Measurements from ENCODE around the gene CARD19.
A peak's percentile ranks its signal among the peaks of the same experiment; 100 is the strongest.

CARD19 gene

DNA sequence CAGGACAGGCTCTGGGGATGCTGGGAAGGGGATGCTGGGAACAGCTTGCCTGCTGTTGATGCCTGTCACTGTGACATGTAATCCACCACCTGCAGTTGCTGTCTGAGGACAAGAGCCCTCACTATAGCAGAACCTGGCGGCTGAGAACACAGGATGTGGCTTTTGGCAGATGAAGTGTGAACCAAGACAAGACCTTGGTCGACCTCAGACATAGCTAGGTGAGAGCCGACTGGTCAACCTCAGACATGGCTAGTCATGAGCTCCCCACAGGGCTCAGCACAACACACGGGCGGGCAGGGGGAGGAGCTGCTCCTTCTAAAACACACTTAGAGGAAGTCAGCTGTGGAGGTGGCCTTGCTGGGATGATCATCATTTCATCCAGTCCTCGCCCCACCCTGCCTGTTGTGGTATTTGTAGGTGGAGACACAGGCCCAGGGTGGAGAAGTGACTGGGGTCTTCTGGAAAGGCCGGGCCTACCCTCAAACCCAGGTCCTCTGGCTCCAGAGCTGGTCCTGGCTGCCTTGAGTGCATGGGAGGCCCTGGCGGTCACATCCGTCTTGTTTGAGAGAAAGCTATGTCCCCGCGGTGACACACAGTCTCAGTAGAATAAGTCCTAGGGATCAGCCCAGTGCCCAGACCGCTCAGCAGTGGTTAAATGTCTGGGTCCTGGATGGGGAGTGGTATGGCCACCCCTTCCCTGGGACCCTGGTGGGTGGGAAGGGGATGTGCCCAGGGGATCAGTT lies 31.5 kb upstream of the CARD19 start:
- DNase-seq = peak; percentile 81 to 91

DNA sequence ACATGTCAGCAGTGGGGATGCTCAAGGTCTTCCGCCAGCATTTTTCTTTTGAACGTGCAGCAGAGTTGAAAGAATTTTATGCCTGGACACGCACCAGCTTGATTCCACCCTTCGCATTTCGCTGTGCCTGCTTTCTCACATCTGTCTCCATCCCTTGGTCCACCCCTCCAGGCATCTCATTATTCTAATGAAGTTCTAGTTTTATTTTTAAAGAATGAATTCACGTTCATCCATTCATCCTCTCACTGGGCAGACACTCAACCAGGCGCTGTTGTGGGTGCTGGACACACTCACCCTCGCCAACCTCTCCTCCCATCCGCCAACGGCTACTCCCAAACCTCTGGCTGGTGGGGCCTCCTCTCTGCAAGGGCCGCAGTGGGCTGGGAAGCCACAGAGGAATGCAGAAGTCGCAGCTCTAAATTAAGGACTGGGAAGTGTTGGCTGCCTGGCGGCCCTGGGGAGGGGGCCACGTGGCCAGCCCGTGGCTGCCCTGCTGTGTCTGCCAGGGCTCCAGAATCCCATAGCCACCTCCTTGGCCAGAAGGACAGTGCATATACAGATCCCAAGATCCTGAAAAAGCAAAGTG lies 30.8 kb upstream of the CARD19 start:
- peak; percentile 29 to 76 for DNase-seq

DNA sequence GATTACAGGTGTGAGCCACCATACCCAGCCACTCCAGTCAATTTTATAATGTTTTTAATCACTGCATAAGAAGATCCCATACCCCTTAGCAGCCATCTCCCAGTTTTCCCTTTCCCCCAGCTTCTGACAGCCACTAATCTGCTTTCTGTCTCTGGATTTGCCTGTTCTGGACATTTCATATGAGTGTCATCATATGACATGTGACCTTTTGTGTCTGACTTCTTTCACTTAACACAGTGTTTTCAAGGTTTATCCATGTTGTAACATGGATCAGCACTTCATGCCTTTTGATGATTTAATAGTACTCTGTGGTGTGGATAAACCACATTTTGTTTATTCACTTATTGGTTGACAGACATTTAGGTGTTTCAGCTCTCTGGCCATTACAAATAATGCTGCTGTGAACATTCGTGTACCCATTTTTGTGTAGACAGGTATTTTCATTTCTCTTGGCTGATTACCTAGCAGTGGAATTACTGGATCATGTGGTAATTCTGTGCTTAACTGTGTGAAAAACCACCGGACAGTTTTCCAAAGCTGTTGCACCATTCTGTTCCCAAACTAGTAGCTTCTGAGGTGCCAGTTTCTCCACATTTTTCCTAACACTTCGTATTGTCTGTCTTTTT lies 28.9 kb upstream of the CARD19 start:
- DNase-seq = peak; percentile 39 to 50

DNA sequence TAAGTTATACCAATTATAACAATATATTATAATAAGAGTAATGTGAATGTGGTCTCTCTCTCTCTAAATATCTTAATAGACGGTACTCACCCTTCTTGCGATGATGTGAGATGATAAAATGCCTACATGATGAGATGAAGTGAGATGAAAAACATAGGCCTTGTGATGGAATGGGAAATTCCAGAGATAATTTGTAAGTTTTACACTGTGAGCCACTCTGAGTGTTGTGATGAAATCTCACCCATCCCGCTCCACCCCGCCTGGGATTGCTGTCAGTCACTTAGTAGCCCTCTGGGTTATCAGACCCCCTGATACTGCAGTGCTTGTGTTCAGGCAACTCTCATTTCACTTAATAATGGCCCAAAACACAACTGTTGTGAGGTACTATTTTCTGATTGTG lies 27.1 kb upstream of the CARD19 start:
- DNase-seq = no peak

DNA sequence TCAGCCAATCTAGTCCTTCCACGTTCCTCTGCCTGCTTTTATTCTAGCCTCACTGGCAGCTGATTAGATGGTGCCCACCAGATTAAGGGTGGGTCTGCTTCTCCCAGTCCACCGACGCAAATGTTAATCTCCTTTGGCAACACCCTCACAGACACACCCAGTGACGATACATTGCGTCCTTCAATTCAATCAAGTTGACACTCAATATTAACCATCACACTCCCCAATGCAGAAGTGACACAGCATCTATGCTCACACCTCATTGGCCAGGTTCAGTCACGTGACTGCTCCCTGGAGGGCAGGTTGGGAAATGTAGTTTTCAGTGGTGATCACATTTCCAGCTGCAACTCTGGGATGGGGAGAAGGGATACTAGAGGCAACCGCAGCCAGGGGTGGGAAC lies 24.6 kb upstream of the CARD19 start:
- DNase-seq = no peak

DNA sequence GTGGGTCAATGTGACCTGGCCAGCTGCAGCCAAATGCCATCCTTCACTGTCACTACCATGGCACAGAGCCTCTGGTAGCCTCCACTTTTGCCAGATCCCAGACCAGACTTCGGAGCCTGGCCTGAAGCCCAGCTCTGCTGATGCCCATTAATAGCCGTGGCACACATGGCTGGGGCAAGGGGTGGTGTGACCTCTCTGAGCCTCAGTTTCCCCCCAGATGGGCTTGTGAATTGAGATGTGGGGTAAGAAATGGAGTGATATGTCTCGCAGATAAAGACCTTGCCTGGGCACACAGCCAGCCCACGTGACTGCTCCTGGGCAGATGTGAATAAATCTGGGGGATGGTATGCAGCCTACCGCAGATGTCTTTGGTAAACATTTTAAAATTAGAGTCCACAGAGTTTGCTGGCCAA lies 23.6 kb upstream of the CARD19 start:
- no peak for DNase-seq

DNA sequence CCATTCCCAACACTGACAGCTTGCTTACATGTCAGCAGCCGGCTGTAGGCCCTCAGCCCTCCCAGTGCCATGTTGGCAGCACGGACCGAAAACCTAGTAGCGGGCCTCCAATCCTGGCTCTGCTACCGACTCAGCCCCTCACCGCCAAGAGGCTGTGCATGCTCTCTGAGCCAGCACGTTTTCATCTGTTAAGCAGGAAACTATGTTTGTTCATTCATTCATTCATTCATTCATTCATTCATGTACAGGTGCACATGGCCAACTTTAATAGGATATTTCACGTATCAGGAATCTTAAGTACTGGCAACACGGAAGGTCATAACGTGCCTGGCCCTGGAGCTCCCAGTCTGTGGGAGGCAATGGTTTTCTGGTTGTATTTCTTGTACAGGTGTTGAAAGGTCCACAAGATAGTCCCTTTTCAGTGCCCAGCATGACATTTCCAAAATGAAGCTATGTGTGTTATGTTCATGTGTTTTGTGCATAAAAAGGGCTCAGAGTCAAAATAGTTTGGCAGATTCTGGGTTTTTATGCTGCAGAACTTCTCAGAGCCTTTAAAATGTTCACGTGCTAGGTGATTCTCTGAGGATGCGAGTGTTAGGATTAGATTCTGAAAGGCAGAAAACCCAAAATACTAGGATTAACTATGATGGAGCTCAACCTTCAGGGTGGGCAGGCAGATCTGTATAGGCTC lies 19.8 kb upstream of the CARD19 start:
- no peak for DNase-seq

DNA sequence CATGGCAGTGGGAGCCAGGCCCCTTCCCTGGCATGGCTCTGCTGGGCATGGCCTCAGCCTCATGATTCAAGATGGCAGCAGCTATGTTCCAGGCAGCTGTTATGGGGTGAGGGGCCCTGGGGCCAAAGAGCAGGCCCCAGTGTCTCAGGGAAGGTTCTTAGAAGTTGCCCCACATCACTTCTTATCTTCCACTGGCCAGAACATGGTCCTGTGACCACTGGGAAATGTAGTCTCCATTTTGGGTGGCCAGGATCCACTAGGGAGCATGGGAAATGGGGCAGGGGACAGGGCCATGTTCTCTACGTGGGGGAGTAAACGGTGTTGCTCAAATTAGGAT lies 19.3 kb upstream of the CARD19 start:
- DNase-seq = no peak

DNA sequence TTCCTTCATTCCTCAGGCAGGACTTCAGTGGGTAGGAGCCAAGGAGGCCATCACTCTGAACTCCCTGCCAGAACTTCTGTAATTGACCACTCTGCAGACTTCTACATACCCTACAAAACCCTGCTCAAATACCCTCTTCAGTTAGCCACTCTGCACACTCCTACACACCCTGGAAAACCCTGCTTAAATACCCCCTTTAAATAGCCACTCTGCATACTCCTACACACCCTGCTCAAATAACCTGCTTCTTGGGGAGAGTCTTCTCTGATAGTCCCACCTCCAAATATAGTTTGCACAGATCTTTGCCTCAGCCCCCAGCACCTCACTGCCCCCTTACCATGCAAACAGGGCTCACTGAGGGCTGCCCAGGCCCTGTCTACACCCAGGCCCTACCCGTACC lies 18.6 kb upstream of the CARD19 start:
- DNase-seq = no peak

DNA sequence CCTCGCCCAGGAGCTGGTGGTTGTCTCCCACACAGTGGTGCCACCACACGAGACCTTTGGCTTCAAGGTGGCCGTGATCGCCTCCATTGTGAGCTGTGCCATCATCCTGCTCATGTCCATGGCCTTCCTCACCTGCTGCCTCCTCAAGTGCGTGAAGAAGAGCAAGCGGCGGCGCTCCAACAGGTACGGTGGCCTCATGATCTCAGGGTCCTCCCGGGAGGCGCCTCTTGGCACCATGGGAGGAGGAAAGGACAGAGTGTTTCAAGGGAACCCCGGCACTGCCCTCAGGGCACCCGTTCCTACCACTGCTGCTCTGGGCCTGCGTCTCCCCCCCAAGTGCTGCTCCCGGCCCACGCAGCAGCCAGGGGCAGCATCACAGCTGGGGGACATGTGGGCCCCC lies 18.2 kb upstream of the CARD19 start:
- DNase-seq = no peak

DNA sequence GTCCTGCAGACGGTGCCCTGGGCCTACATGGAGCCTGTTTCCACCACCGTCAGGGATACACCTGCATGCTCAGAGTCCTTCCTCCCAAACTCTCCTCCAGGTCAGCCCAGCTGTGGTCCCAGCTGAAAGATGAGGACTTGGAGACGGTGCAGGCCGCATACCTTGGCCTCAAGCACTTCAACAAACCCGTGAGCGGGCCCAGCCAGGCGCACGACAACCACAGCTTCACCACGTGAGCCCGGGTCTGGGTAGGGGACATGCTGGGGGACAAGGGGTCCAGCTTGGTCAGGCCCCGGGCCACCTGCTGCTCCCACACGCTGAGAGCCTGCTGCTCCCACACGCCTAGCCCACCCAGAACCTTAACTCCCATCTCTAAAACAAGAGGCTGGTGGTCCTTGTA lies 16.6 kb upstream of the CARD19 start:
- DNase-seq = no peak

DNA sequence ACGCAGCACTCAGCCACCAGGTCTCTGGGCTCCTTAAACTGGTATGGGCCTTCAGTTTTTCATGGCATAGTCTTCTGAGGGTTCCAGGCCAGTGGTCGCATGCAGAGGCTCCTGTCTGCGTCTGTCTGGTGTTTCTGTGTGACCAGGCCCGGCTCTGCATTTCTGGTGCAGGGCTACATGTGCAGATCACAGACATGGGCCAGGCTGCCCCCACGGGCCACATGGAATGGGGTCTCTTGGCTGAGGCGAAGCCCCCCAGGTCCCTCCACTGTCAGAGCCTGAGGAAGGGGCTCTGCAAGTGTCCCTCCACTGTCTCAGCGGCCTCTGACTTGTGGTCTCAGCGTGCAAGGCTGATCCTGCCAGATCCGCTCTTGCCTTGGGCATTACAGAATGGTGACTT lies 15.6 kb upstream of the CARD19 start:
- no peak for DNase-seq

DNA sequence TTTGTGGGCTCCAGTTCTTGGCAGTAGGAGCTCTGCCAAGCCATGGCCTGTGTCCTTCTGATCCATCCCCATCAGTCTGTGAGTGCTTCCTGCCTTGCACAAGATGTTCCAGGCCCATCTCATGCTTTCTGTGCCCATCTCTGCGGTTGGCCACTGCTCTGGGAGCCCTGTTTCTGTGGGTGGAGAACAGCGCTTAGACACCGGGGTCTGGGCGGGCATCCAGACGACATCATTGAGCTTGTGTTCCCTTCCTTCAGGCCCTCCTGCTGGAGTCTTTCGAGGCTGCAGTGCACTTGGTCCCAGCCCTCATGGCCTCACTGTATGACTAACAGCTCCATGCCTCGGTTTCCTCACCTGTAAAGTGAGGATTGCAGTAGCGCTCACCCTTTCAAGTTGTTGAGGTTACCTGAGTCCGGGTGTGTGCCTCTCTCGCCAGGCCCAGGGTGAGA lies 14.9 kb upstream of the CARD19 start:
- DNase-seq = peak in 1 of 2 donors; percentile 32

DNA sequence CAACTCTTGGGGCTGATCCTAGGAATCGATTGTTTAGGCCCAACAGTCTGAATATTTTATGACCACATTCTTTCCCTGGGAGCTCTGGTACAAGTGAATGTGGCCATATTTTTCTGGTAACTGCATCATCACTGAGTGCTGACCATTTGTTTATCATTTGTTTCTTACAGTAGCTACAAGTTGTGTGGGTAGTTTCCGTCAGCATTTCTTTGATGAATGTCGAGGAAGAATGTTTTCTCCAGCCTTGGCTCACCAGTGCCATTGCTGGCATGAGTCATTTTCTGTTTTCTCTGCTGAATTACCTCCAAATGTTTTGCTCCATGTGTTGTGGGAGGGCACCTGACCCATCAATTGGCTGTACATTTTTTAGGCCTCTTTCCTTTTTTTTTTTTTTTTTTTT lies 14.1 kb upstream of the CARD19 start:
- peak; percentile 25 to 59 for DNase-seq

DNA sequence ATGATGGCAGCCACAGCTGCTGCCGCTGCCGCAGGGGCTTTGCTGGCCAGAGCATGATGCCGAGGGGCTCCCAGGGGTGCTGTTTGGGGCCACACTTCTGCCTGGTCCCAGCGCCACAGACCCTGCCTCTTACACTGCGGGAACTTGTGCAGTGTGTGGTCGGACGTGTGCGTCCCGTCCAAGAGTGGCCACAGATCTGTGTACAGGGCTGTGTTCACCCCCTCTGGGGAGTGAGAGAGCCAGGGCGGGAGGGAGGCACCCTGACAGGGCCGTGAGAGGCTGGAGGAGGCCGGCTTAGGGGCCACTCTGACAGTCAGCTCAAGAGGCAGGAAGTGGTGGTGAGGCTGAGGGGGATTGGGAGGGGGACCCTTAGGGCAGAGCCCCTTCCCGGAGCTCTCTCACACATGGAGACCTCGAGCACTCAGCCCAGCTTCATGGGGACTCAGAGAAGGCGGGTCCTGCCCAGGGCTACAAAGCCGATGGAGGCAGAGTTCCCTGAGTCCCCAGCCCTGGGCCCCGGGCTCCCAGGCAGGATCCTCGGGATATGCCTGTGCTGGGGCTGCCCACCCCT lies 13.1 kb upstream of the CARD19 start:
- no peak for DNase-seq

DNA sequence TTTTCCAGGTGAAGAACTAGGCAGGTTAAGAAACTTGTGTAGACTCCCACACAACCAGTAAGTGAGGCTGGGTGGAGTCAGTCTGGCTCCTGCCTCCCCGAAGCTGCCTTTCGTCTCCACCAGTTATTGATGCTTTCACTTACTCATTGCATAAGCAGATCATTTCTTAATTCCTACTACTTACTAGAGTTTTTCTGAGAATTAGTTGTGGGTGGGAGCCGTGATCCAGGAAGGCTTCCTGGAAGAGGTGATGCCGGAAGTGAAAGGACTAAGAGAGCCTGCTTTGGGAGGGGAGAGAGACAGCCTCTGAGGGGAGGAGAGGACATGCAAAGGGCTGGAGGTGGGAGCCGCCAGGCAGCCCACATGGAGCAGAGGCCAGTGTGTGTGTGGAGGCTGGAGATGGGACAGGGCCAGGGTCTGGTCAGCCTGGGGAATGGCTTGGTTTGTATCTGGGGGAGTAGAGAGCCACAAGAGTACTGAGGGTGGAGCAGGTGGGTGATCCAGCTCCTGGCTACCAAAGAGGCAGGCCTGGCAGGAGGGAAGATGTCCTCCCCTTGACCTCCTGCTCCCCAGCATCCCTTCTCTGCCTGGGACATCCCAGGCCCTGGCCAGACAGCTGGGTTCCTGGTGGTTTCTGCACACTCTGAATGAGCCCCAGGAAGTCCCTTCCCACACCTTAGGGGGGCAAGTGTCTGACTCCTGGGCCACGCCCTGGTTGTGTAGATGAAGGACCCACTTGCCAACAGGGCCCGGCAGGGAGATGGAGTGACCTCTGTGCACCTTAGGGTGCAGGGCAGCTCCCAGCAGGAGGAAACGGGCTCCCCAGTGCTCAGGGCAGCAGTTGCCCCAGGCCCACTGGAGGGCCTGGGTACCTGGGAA lies 12.2 kb upstream of the CARD19 start:
- peak; percentile 58 to 91 for DNase-seq

DNA sequence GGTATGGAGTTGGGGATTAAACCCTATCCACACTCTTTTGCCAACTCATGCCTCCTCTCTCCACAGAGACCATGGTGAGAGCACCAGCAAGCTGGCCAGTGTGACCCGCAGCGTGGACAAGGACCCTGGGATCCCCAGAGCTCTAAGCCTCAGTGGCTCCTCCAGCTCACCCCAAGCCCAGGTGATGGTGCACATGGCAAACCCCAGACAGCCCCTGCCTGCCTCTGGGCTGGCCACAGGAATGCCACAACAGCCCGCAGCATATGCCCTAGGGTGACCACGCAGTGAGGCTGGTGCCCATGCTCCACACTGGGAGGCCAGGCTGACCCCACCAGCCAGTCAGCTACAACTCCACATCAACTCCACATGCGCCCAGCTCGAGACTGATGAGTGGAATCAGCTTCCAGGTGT lies 11.5 kb upstream of the CARD19 start:
- no peak for DNase-seq

DNA sequence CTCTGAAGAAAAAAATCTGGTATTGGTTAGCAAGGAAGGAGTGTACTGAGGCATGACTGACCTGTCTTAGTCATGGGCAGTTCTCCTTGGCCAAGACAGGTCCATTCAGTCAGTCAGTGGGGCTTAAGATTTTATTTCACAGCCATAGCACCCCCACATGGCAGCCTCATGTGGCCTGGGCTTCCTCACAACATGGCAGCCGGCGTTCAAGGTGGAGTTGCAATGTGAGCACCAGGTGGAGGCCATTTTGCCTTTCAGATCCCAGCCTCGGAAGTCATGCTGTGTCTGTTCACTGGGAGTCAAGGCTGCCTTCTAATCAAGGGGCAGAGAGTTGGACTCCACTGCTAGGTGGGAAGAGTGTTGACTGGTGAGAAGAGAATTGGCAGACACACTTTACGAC lies 10.3 kb upstream of the CARD19 start:
- DNase-seq = no peak

DNA sequence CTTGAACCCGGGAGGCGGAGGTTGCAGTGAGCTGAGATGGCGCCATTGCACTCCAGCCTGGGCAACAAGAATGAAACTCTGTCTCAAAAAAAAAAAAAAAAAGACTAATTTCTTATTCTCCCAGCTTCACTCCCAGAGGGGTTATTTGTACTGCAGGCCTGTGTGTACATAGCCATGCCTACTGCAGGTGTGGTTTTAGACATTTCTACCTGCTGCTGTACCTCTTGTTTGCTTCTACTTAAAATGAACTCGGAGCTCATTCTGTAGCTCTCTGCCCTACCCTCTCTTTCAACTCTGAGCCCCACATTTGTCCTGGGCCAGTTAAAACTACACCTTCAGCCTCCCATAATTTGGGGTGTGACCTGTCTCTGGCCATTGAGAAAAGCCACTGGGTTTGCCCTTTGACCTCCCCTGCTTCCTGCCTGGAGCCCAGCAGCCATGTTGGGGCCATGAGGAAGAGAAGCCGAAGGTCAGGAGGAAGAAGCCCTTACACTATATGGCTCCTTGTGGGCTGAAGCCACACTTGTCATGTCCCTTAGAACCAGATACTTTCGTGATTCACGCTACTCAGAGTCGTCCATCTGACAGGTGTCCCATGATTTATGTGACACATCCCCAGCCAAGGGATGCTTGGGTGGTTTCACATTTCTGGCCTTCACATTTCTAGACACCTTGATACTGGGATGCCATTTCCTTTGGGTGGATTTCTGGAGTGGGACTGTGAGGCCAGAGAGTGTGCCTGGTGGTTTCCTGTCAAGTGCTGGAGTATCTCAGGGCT lies 9.4 kb upstream of the CARD19 start:
- DNase-seq = no peak

DNA sequence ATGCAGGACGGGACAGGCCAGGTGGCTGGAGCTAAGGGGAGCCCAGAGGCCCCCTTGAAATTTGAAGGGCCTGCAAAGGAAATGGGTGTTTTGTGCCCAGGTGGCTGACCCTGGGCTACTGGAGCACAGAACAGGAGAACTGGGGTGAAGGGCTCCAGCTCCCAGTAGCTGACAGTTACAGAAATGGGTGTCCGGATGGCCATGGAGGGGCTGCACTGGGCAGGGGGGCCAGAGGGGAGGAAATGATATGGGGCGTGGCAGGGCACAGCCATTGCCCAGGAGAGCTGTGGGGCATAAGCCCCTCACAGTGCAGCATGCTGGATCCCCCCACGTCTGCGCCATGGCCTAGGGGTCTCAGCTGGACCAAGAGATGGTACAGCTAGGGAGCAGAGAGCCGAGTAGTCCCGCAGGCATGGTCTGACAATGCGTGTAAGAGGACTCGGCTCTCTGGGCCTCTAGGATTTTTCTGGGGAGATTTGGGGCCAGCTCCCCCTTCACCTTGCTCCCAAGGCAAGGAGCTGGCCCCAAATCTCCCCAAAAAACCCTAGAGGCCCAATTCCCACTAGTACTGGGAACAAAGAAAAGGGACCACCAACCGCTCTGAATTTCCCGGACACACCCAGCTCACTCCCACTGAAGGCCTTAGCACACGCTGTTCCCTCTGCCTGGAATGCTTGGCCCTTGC lies 7.9 kb upstream of the CARD19 start:
- DNase-seq = no peak

DNA sequence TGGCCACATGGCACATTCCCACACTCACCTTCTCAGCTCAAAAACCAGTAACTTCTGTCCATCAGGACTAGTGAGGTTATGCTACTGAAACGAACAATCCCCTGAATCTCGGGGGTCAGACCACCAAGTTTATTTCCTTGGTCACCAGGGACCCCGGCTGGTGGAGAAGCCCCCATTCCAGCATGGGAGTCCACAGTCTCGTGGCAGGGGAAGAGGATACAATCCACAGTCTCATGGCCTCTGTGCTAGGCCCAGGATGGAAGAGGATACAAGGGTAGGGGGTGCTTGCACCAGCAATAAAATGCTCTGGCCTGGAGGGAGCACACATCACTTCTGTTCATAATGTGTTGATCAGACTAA lies 7.4 kb upstream of the CARD19 start:
- no peak for DNase-seq

Data from inflammatory macrophage (primary cell).